ENCODE data around the gene SNRPN. TPM values are rescaled to one million over a fixed set of nuclear protein-coding genes. Genes with fewer than 3 reads are reported as not detected.
"Not testable (repeated sequence)": the region's sequence is repeated elsewhere in the genome, so short reads cannot be mapped to it uniquely, and the experiment has no call there.

Gene SNRPN
- total RNA-seq = 146 and 148 TPM in 2 replicates
- long read RNA-seq, transcript SNRPN-202 (10 exons, 1,528 nt) = major isoform, 323 of 430 reads
- long read RNA-seq, partial matches to known transcripts = 20 of 430 reads
- long read RNA-seq, other reads (novel, unspliced or antisense) = 80 of 430 reads

GRCh38 chr15:24954783-24955530 is at the start of gene SNRPN, which contains the start of gene SNURF:
Gene SNRPN (plus strand): TSS chr15:24954987. CDS start chr15:24974454, 19,467 bp downstream.
Gene SNURF (plus strand): TSS chr15:24954987. CDS start chr15:24955049, 62 bp downstream.
- no peaks in the 10 kb centered on the region for H3K9me3 Mint-ChIP-seq (ENCODE audit: low read depth)
- no peaks in the 10 kb centered on the region for H3K27me3 Mint-ChIP-seq
- peaks cover 1% of the 10 kb centered on the region for H3K36me3 Mint-ChIP-seq (ENCODE audit: insufficient read depth)
- peak within 1 kb of the TSS; percentile 89 for H3K4me3 Mint-ChIP-seq (ENCODE audit: low read depth)
- TF ChIP-seq, protein P1, sequence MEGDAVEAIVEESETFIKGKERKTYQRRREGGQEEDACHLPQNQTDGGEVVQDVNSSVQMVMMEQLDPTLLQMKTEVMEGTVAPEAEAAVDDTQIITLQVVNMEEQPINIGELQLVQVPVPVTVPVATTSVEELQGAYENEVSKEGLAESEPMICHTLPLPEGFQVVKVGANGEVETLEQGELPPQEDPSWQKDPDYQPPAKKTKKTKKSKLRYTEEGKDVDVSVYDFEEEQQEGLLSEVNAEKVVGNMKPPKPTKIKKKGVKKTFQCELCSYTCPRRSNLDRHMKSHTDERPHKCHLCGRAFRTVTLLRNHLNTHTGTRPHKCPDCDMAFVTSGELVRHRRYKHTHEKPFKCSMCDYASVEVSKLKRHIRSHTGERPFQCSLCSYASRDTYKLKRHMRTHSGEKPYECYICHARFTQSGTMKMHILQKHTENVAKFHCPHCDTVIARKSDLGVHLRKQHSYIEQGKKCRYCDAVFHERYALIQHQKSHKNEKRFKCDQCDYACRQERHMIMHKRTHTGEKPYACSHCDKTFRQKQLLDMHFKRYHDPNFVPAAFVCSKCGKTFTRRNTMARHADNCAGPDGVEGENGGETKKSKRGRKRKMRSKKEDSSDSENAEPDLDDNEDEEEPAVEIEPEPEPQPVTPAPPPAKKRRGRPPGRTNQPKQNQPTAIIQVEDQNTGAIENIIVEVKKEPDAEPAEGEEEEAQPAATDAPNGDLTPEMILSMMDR (IDR thresholded peaks at IDR 0.05; ENCODE audit: unreplicated experiment) = no peak
- peaks cover 10% of the 10 kb centered on the region for H3K4me1 Mint-ChIP-seq (ENCODE audit: low read depth)
- peak within 1 kb of the TSS; percentile 99 for H3K27ac Mint-ChIP-seq
- peak; percentile 43 for DNase-seq (ENCODE audit: low spot score, unreplicated experiment)

DNA sequence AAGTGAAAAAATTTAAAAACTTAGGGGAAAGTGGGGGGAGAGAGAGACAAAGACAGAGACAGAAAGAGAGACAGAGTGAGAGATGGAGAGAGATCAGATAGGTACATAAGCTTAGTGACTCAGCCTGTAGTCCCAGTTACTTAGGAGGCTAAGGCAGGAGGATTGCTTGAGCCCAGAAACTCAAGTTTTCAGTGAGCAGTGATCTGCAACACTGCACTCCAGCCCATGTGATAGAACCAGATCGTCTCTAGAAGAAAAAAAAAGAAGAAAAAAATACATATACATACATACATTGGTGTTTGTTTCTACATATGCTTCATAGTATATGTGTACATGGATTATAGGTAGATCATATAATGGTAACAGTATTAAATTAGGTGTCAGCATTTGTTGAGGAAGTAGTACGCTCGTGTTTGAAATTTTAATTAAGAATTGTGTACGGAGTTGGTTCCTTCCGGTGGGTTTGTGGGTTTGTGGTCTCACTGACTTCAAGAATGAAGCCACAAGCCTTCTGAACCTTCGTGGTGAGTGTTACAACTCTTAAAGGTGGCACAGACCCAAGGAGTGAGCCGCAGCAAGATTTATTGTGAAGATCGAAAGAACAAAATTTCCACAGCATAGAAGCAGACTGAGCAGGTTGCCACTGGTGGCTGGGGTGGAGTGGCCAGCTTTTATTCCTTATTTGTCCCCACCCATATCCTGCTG is 38.3 kb upstream of the SNRPN start:
- TF ChIP-seq, protein P1 (IDR thresholded peaks at IDR 0.05; ENCODE audit: unreplicated experiment) = no peak
- no peak overlapping the region for H3K4me3 Mint-ChIP-seq (ENCODE audit: low read depth)
- no peaks in the 10 kb centered on the region for H3K27me3 Mint-ChIP-seq
- peaks cover 2% of the 10 kb centered on the region for H3K36me3 Mint-ChIP-seq (ENCODE audit: insufficient read depth)
- no peak overlapping the region for H3K27ac Mint-ChIP-seq
- H3K4me1 Mint-ChIP-seq (ENCODE audit: low read depth) = peaks cover 3% of the 10 kb centered on the region
- peaks cover 16% of the 10 kb centered on the region for H3K9me3 Mint-ChIP-seq (ENCODE audit: low read depth)
- DNase-seq (ENCODE audit: low spot score, unreplicated experiment) = no peak

DNA sequence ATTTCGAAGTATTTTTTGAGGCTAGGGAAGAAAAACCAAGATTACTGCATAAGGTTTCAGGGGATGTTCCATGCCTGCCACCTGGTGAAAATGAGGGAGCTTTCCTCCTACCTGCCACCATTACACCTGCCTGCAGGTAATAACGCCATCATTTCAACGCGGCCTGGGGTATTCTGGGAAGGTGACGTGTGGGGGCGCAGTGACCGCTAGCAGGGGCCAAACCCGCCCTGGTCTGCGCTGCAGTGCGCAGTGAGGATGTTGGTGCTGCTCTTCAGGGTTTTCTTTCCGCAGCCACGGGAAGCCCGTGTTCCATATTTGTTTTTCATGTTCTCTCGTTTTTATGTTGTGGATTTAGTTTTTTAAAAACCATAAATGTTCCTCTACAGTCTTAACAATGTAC is 37.4 kb upstream of the SNRPN start:
- Mint-ChIP-seq H3K9me3 (ENCODE audit: low read depth) (peaks cover 13% of the 10 kb centered on the region), H3K27ac (no peak overlapping the region), H3K4me1 (ENCODE audit: low read depth) (peaks cover 3% of the 10 kb centered on the region), H3K27me3 (no peaks in the 10 kb centered on the region), H3K36me3 (ENCODE audit: insufficient read depth) (peaks cover 2% of the 10 kb centered on the region), H3K4me3 (ENCODE audit: low read depth) (no peak overlapping the region)
- no peak for DNase-seq (ENCODE audit: low spot score, unreplicated experiment)
- TF ChIP-seq, protein P1 (IDR thresholded peaks at IDR 0.05; ENCODE audit: unreplicated experiment) = no peak

GRCh38 chr15:24919446-24919845 is 35.3 kb upstream of the SNRPN start:
- no peak for DNase-seq (ENCODE audit: low spot score, unreplicated experiment)
- Mint-ChIP-seq H3K27me3 (no peaks in the 10 kb centered on the region), H3K27ac (peak overlapping the region; percentile 41), H3K4me1 (ENCODE audit: low read depth) (peaks cover 11% of the 10 kb centered on the region), H3K9me3 (ENCODE audit: low read depth) (peaks cover 16% of the 10 kb centered on the region), H3K4me3 (ENCODE audit: low read depth) (no peak overlapping the region), H3K36me3 (ENCODE audit: insufficient read depth) (peaks cover 2% of the 10 kb centered on the region)
- TF ChIP-seq, protein P1 (IDR thresholded peaks at IDR 0.05; ENCODE audit: unreplicated experiment) = no peak

- not testable (repeated sequence) for H3K9me3 Mint-ChIP-seq (ENCODE audit: low read depth); DNase-seq (ENCODE audit: low spot score, unreplicated experiment); H3K27me3 Mint-ChIP-seq; H3K27ac Mint-ChIP-seq; H3K4me3 Mint-ChIP-seq (ENCODE audit: low read depth); H3K36me3 Mint-ChIP-seq (ENCODE audit: insufficient read depth)
- peaks cover 13% of the 10 kb centered on the region for H3K4me1 Mint-ChIP-seq (ENCODE audit: low read depth)
Observed at GRCh38 chr15:24922781-24923180, 32.0 kb upstream of the SNRPN start.
